ENCODE data around the gene GRHPR. TPM values are rescaled to one million over a fixed set of nuclear protein-coding genes. Genes with fewer than 3 reads are reported as not detected.

The GRHPR gene
- total RNA-seq, 1 donor from 2014 or later, result 116 TPM

GRCh38 chr9:37430841-37431597 lies 8.5 kb downstream of the GRHPR start:
- Histone ChIP-seq H4K20me1 (ENCODE audit: low read depth) (peaks cover 37% of the 10 kb centered on the region), H3K79me2 (ENCODE audit: low read depth) (peaks cover 13% of the 10 kb centered on the region), H3K9ac (no peak overlapping the region), H2AFZ (replicated peaks) (no peak overlapping the region), H3K36me3 (no peaks in the 10 kb centered on the region), H3K9me3 (ENCODE audit: low read depth) (no peaks in the 10 kb centered on the region), H3K27ac (no peak overlapping the region), H3K27me3 (no peaks in the 10 kb centered on the region), H3K4me3 (no peak overlapping the region), H3F3A (ENCODE audit: low read depth) (peaks cover 49% of the 10 kb centered on the region), H3K4me2 (peak overlapping the region; percentile 19), H3K4me1 (peaks cover 42% of the 10 kb centered on the region)
- peak; percentile 73 for DNase-seq (ENCODE audit: low spot score)
- peak; percentile 34 for TF ChIP-seq CTCF (IDR thresholded peaks at IDR 0.05)
- TF ChIP-seq EZH2 (IDR thresholded peaks at IDR 0.05), result no peak
- H3K9me3 Mint-ChIP-seq, result no peaks in the 10 kb centered on the region
- H3K4me1 Mint-ChIP-seq, result peaks cover 45% of the 10 kb centered on the region
- H3K4me3 Mint-ChIP-seq, result peak overlapping the region; percentile 30
- H3K27me3 Mint-ChIP-seq (ENCODE audit: insufficient read depth, low read depth), result no peaks in the 10 kb centered on the region
- H3K27ac Mint-ChIP-seq, result peak overlapping the region; percentile 72
- peaks cover 28% of the 10 kb centered on the region for H3K36me3 Mint-ChIP-seq

GRCh38 chr9:37432020-37432419 lies 9.5 kb downstream of the GRHPR start:
- Mint-ChIP-seq H3K27ac (peak overlapping the region; percentile 60), H3K4me3 (no peak overlapping the region), H3K27me3 (ENCODE audit: insufficient read depth, low read depth) (no peaks in the 10 kb centered on the region), H3K9me3 (no peaks in the 10 kb centered on the region), H3K36me3 (peaks cover 27% of the 10 kb centered on the region), H3K4me1 (peaks cover 45% of the 10 kb centered on the region)
- H3K4me3 ChIP-seq, result no peak overlapping the region
- DNase-seq (ENCODE audit: low spot score), result no peak
- H3K9me3 ChIP-seq (ENCODE audit: low read depth), result no peaks in the 10 kb centered on the region
- TF ChIP-seq EZH2 (IDR thresholded peaks at IDR 0.05) (no peak), EZH2phosphoT487 (IDR thresholded peaks at IDR 0.05) (no peak), CTCF (IDR thresholded peaks at IDR 0.05) (no peak)
- no peak overlapping the region for H2AFZ ChIP-seq (replicated peaks)
- H3K79me2 ChIP-seq (ENCODE audit: low read depth), result peaks cover 18% of the 10 kb centered on the region
- no peak overlapping the region for H3K27ac ChIP-seq
- no peak overlapping the region for H3K9ac ChIP-seq
- H3K4me2 ChIP-seq, result no peak overlapping the region
- H3K4me1 ChIP-seq, result peaks cover 42% of the 10 kb centered on the region
- no peaks in the 10 kb centered on the region for H3K36me3 ChIP-seq
- H3F3A ChIP-seq (ENCODE audit: low read depth), result peaks cover 49% of the 10 kb centered on the region
- no peaks in the 10 kb centered on the region for H3K27me3 ChIP-seq
- peaks cover 37% of the 10 kb centered on the region for H4K20me1 ChIP-seq (ENCODE audit: low read depth)

- Histone ChIP-seq H3K4me2 (peak overlapping the region; percentile 61), H3K4me1 (peaks cover 42% of the 10 kb centered on the region), H3K79me2 (ENCODE audit: low read depth) (peaks cover 36% of the 10 kb centered on the region), H3K9me3 (ENCODE audit: low read depth) (no peaks in the 10 kb centered on the region), H3K4me3 (peak overlapping the region; percentile 12), H2AFZ (replicated peaks) (no peak overlapping the region), H3F3A (ENCODE audit: low read depth) (peaks cover 56% of the 10 kb centered on the region), H3K9ac (no peak overlapping the region), H3K36me3 (peaks cover 3% of the 10 kb centered on the region), H3K27me3 (no peaks in the 10 kb centered on the region), H4K20me1 (ENCODE audit: low read depth) (peaks cover 47% of the 10 kb centered on the region), H3K27ac (peak overlapping the region; percentile 88)
- Mint-ChIP-seq H3K4me3 (peak overlapping the region; percentile 71), H3K27ac (peak overlapping the region; percentile 84), H3K9me3 (no peaks in the 10 kb centered on the region), H3K4me1 (peaks cover 45% of the 10 kb centered on the region), H3K27me3 (ENCODE audit: insufficient read depth, low read depth) (no peaks in the 10 kb centered on the region), H3K36me3 (peaks cover 25% of the 10 kb centered on the region)
- peak; percentile 63 for DNase-seq (ENCODE audit: low spot score)
- TF ChIP-seq EZH2 (IDR thresholded peaks at IDR 0.05) (no peak), EZH2phosphoT487 (IDR thresholded peaks at IDR 0.05) (no peak), CTCF (IDR thresholded peaks at IDR 0.05) (no peak)
These were observed 11.4 kb downstream of the GRHPR start for GRCh38 chr9:37433867-37434371.

All from neural progenitor cell (in vitro differentiated cells).